NT2/D1 (cell line): ENCODE data around the gene RTEL1.

Experiments used
- SUZ12 ChIP-seq: IDR thresholded peaks from 2 replicates; pipeline ENCODE4 v1.6.1; 2011; ENCODE audit not compliant: insufficient read length, insufficient read depth; ENCODE audit errors: extremely low read depth
- YY1 ChIP-seq: IDR thresholded peaks from 2 replicates; pipeline ENCODE4 v1.6.1; 2011; ENCODE audit not compliant: insufficient read length, insufficient read depth
- ZNF274 ChIP-seq: IDR thresholded peaks from 2 replicates; pipeline ENCODE4 v1.6.1; 2011; ENCODE audit warnings: mild to moderate bottlenecking, low read depth, low read length

DNA sequence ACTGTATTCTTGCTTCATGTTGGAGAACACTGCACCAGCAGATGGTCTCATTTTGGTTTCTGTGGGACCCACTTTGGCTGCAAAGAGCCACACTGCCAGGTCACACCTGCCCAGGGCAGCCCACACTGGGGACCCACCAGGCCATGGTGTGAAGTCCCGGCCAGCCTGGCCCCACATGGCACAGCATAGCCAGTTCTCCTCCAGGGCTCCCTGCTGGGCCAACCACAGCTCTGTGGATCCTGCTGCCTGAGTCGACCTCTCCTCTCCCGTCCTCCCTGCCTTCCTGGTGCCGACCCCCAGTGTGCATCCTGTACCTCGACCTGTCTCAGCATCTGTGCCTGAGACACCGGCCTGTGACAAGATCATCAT lies 46.6 kb downstream of the RTEL1 start:
- TF ChIP-seq ZNF274 (no peak), YY1 (no peak), SUZ12 (no peak)
